Glutamatergic neuron (in vitro differentiated cells): ENCODE data around the gene CLMN. TPM values are rescaled to one million over a fixed set of nuclear protein-coding genes. Genes with fewer than 3 reads are reported as not detected.

Experiments
- DNase-seq: peaks from one replicate; pipeline ENCODE4 v3.0.0; 2022
- H3K27ac Mint-ChIP-seq: one replicate; pipeline ENCODE4 v1.8.0; 2020; ENCODE audit warnings: mild to moderate bottlenecking, mixed read lengths, inconsistent platforms; ENCODE audit not compliant: unreplicated experiment
- H3K27me3 Mint-ChIP-seq: one replicate; pipeline ENCODE4 v1.8.0; 2020; ENCODE audit warnings: mild to moderate bottlenecking, moderate library complexity, mixed read lengths, inconsistent platforms; ENCODE audit not compliant: unreplicated experiment
- H3K36me3 Mint-ChIP-seq: one replicate; pipeline ENCODE4 v1.8.0; 2020; ENCODE audit warnings: mild to moderate bottlenecking, mixed read lengths, inconsistent platforms; ENCODE audit not compliant: unreplicated experiment
- H3K4me1 Mint-ChIP-seq: one replicate; pipeline ENCODE4 v1.8.0; 2020; ENCODE audit warnings: mild to moderate bottlenecking, low read depth, mixed read lengths, inconsistent platforms; ENCODE audit not compliant: unreplicated experiment
- H3K4me3 Mint-ChIP-seq: one replicate; pipeline ENCODE4 v1.8.0; 2020; ENCODE audit warnings: mild to moderate bottlenecking, mixed read lengths, inconsistent platforms; ENCODE audit not compliant: unreplicated experiment
- H3K9me3 Mint-ChIP-seq: one replicate; pipeline ENCODE4 v1.8.0; 2020; ENCODE audit warnings: mild to moderate bottlenecking, moderate library complexity, mixed read lengths, inconsistent platforms; ENCODE audit not compliant: unreplicated experiment
- CTCF ChIP-seq: fragments of 200-600 bp; sonication (generic); IDR thresholded peaks from one replicate; pipeline ENCODE4 v1.5.0; 2021; ENCODE audit not compliant: partially characterized antibody, unreplicated experiment
- total RNA-seq: library from RNA; stranded (reverse); fragmentation: NEBNext Ultra II Directional; extraction: Animal tissue kit (Norgen Biotek cat#: 25700); gene quantifications from one replicate; pipeline ENCODE4 v1.2.1, GENCODE V29; 2021; ENCODE audit not compliant: unreplicated experiment

Gene CLMN
- total RNA-seq, 1 donor from 2014 or later: 17.6 TPM

GRCh38 chr14:95338436-95338835 is 18.7 kb upstream of the CLMN start:
- no peak for DNase-seq
- Mint-ChIP-seq H3K4me3 (no peak overlapping the region), H3K9me3 (peaks cover 2% of the 10 kb centered on the region), H3K4me1 (no peaks in the 10 kb centered on the region), H3K27me3 (peaks cover 5% of the 10 kb centered on the region), H3K36me3 (peaks cover 5% of the 10 kb centered on the region), H3K27ac (no peak overlapping the region)
- no peak for TF ChIP-seq CTCF

- H3K27me3 Mint-ChIP-seq: peaks cover 8% of the 10 kb centered on the region
- no peak overlapping the region for H3K27ac Mint-ChIP-seq
- peaks cover 5% of the 10 kb centered on the region for H3K36me3 Mint-ChIP-seq
- no peak for DNase-seq
- no peak overlapping the region for H3K4me3 Mint-ChIP-seq
- no peaks in the 10 kb centered on the region for H3K4me1 Mint-ChIP-seq
- H3K9me3 Mint-ChIP-seq: peaks cover 5% of the 10 kb centered on the region
- no peak for TF ChIP-seq CTCF
Observed at GRCh38 chr14:95337041-95337595, 17.4 kb upstream of the CLMN start.

GRCh38 chr14:95336192-95336760 is 16.6 kb upstream of the CLMN start:
- TF ChIP-seq CTCF: no peak
- no peak overlapping the region for H3K27ac Mint-ChIP-seq
- no peak overlapping the region for H3K4me3 Mint-ChIP-seq
- no peak for DNase-seq
- H3K4me1 Mint-ChIP-seq: no peaks in the 10 kb centered on the region
- H3K36me3 Mint-ChIP-seq: peaks cover 5% of the 10 kb centered on the region
- H3K27me3 Mint-ChIP-seq: peaks cover 8% of the 10 kb centered on the region
- peaks cover 5% of the 10 kb centered on the region for H3K9me3 Mint-ChIP-seq

- H3K4me3 Mint-ChIP-seq: no peak overlapping the region
- H3K27me3 Mint-ChIP-seq: peaks cover 8% of the 10 kb centered on the region
- H3K9me3 Mint-ChIP-seq: peaks cover 5% of the 10 kb centered on the region
- H3K36me3 Mint-ChIP-seq: no peaks in the 10 kb centered on the region
- no peaks in the 10 kb centered on the region for H3K4me1 Mint-ChIP-seq
- no peak overlapping the region for H3K27ac Mint-ChIP-seq
- no peak for TF ChIP-seq CTCF
- no peak for DNase-seq
Observed at GRCh38 chr14:95335071-95335470, 15.4 kb upstream of the CLMN start.

- DNase-seq: no peak
- Mint-ChIP-seq H3K27me3 (peaks cover 8% of the 10 kb centered on the region), H3K36me3 (no peaks in the 10 kb centered on the region), H3K4me3 (no peak overlapping the region), H3K9me3 (peaks cover 5% of the 10 kb centered on the region), H3K4me1 (no peaks in the 10 kb centered on the region), H3K27ac (no peak overlapping the region)
- no peak for TF ChIP-seq CTCF
Observed at GRCh38 chr14:95334044-95334443, 14.3 kb upstream of the CLMN start.
